ENCODE measurements around the gene NPHP3. TPM values are rescaled to one million over a fixed set of nuclear protein-coding genes. Genes with fewer than 3 reads are reported as not detected.

Gene NPHP3
- total RNA-seq, 1 experiment from 2014 or later: 10.8 TPM

DNA sequence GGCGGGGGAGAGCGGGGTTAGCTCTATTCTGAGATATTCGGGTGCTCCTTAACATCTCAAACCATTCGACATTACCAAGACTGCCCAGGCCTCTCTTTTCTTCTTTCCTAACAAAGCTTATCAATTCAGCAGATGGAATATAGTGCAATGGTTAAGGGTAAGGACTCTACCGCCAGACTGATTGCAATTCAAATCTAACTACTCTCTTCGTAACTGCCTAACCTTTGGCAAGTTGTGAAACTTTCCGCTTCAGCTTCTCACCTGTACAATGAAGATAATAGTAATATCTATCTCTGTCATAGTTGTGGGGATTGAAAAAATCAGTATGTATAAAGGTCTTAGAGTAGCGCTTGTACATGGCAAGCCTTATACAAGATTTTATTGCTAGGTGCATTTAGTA lies 61.1 kb downstream of the NPHP3 start:
- Histone ChIP-seq H4K91ac (ENCODE audit: insufficient read length, low read depth, low read length) (no peak overlapping the region), H3K9me3 (ENCODE audit: control insufficient read depth, low read depth, low read length) (no peaks in the 10 kb centered on the region), H2BK15ac (ENCODE audit: low read depth, low read length) (no peak overlapping the region), H4K20me1 (ENCODE audit: control insufficient read depth, insufficient read depth, insufficient read length) (no peaks in the 10 kb centered on the region), H3K27ac (ENCODE audit: insufficient read length, low read depth, low read length) (no peak overlapping the region), H3K4me2 (ENCODE audit: insufficient read depth, insufficient read length, low read length) (peak overlapping the region; percentile 59), H3K23ac (ENCODE audit: insufficient read length, low read depth, low read length) (no peak overlapping the region), H3K56ac (ENCODE audit: insufficient read length, low read depth, low read length) (no peak overlapping the region), H3K9ac (ENCODE audit: extremely low read depth, insufficient read length, low read length) (peak overlapping the region; percentile 86), H3K14ac (ENCODE audit: insufficient read depth, low read length) (no peak overlapping the region), H2BK12ac (ENCODE audit: insufficient read length, low read depth, low read length) (no peak overlapping the region), H3K27me3 (ENCODE audit: insufficient read depth, low read length) (no peaks in the 10 kb centered on the region), H3K4me1 (ENCODE audit: insufficient read depth, low read length) (no peaks in the 10 kb centered on the region), H4K5ac (ENCODE audit: insufficient read length, low read depth, low read length) (no peak overlapping the region), H2BK5ac (ENCODE audit: insufficient read length, low read length) (no peak overlapping the region), H4K8ac (replicated peaks; ENCODE audit: insufficient read length, low read depth, low read length) (no peak overlapping the region), H3K23me2 (ENCODE audit: insufficient read length, low read depth, low read length, poor library complexity, severe bottlenecking) (peaks cover 12% of the 10 kb centered on the region), H2BK20ac (ENCODE audit: low read depth, low read length, poor library complexity, severe bottlenecking) (no peak overlapping the region), H3T11ph (ENCODE audit: low read length) (no peak overlapping the region), H2AK5ac (ENCODE audit: insufficient read length, low read length) (no peak overlapping the region), H3K79me2 (ENCODE audit: insufficient read depth, low read length) (peaks cover 6% of the 10 kb centered on the region; the same call in 1 of the 2 replicates), H3K4ac (ENCODE audit: low read depth, low read length) (no peak overlapping the region), H3K79me1 (ENCODE audit: insufficient read depth, low read depth, low read length, poor library complexity, severe bottlenecking) (no peaks in the 10 kb centered on the region), H2BK120ac (ENCODE audit: low read depth, low read length, poor library complexity, severe bottlenecking) (no peak overlapping the region), H3K18ac (ENCODE audit: insufficient read length, low read depth, low read length) (no peak overlapping the region), H2AFZ (ENCODE audit: low read length) (no peak overlapping the region)
- H3K4me3 Mint-ChIP-seq: peak overlapping the region; percentile 95 to 98
- H3K9me3 Mint-ChIP-seq: no peaks in the 10 kb centered on the region
- TF ChIP-seq, protein P1, sequence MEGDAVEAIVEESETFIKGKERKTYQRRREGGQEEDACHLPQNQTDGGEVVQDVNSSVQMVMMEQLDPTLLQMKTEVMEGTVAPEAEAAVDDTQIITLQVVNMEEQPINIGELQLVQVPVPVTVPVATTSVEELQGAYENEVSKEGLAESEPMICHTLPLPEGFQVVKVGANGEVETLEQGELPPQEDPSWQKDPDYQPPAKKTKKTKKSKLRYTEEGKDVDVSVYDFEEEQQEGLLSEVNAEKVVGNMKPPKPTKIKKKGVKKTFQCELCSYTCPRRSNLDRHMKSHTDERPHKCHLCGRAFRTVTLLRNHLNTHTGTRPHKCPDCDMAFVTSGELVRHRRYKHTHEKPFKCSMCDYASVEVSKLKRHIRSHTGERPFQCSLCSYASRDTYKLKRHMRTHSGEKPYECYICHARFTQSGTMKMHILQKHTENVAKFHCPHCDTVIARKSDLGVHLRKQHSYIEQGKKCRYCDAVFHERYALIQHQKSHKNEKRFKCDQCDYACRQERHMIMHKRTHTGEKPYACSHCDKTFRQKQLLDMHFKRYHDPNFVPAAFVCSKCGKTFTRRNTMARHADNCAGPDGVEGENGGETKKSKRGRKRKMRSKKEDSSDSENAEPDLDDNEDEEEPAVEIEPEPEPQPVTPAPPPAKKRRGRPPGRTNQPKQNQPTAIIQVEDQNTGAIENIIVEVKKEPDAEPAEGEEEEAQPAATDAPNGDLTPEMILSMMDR (conservative IDR thresholded peaks at IDR 0.05): no peak
- peaks cover 14 to 19% of the 10 kb centered on the region in 2 experiments for H3K4me1 Mint-ChIP-seq
- peak overlapping the region in 1 of 3 experiments; percentile 24; a peak in 2 of 7 replicates for H3K27ac Mint-ChIP-seq
- no peaks in the 10 kb centered on the region; a peak in 1 of 7 replicates for H3K36me3 Mint-ChIP-seq (ENCODE audit: insufficient read depth in 1 of 3, low read depth in 3 of 3)
- no CpG with 5 or more reads among the region's 8 CpGs for WGBS (ENCODE audit: extremely low coverage, insufficient read length, low lambda C conversion rate)
- no peak for DNase-seq
- H3K27me3 Mint-ChIP-seq (ENCODE audit: low read depth): no peaks in the 10 kb centered on the region

All from H9 (cell line).